ENCODE results near the gene ZNF324B.

GRCh38 chr19:58497634-58498170, 46.3 kb downstream of the ZNF324B start:
- TF ChIP-seq CTCF (IDR thresholded peaks at IDR 0.05; ENCODE audit: extremely low read depth in 1 of 2, insufficient read depth in 1 of 2, low read depth in 1 of 2, low read length in 2 of 2) (no peak), MAX (IDR thresholded peaks at IDR 0.05; ENCODE audit: insufficient read depth, insufficient read length) (no peak), POLR2A (IDR thresholded peaks at IDR 0.05; ENCODE audit: low read depth, low read length) (no peak), POLR2AphosphoS5 (IDR thresholded peaks at IDR 0.05; ENCODE audit: insufficient read depth, low read depth, low read length) (no peak)
